ENCODE measurements around the gene HOXA10.
A peak's percentile ranks its signal among the peaks of the same experiment; 100 is the strongest.

The HOXA10 gene

DNA sequence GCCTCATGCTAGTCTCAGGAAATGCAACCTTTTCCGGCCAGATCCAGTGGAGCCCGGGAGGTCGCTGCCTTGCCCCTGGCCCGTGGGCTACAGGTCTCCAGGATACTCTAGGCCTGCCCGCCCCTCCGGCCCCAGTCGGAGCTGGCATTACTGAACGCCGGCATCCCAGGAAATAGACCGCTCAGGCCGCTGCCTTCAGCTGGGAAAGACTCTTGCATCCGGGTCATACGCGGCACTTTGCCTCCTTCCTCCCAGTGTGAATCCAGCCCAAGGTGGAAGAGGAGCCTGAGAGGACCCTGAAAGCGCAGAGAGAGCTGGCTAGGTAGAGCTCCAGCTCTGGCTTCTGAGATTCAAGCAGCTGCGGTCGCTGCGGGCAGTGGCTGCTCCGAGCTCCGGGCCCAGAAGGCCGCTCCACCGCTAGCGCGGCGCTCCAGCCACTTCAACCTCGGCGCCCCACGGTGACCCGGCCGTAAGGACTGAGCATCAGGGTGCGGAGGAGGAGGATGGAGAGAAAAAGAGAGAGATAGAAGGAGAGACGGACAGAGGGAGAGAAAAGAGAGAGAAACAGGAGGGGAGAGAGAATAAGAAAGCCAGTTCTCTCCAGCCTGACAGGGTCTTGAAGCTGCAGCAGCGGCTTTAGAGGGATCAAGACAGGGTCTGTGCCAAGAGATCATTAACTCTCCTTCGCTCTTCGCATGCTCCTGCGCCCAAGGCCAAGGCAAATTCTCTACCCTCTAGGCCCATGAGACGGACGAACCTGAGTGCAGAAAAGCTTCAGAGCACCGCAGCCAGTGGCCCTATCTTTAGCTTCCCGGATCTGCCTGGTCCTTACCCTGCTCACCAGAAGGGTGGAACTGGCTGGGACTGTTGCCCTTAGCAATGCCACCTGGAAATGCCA, 1.8 kb upstream of the HOXA10 start:
- WGBS, 2 experiments (ENCODE audit: insufficient coverage in 2 of 2), result 7 to 11% methylated on average over 38 to 40 of the region's 40 CpGs
- Histone ChIP-seq H3K27ac (ENCODE audit: low read depth, low read length, severe bottlenecking) (no peak overlapping the region), H3K4me1 (ENCODE audit: control insufficient read depth, insufficient read depth, low read length, poor library complexity, severe bottlenecking) (peaks cover 3% of the 10 kb centered on the region), H3K36me3 (ENCODE audit: control insufficient read depth, insufficient read depth, low read length) (no peaks in the 10 kb centered on the region), H3K9me3 (ENCODE audit: control insufficient read depth, low read length) (no peaks in the 10 kb centered on the region), H3K4me3 (ENCODE audit: extremely low read depth, insufficient read depth, low read length, poor library complexity, severe bottlenecking) (no peak overlapping the region)

GRCh38 chr7:27174874-27175625, 930 bp upstream of the HOXA10 start:
- peaks cover 3% of the 10 kb centered on the region for H3K4me1 ChIP-seq (ENCODE audit: control insufficient read depth, insufficient read depth, low read length, poor library complexity, severe bottlenecking)
- H3K27ac ChIP-seq (ENCODE audit: low read depth, low read length, severe bottlenecking), result no peak overlapping the region
- H3K4me3 ChIP-seq (ENCODE audit: extremely low read depth, insufficient read depth, low read length, poor library complexity, severe bottlenecking), result no peak overlapping the region
- H3K36me3 ChIP-seq (ENCODE audit: control insufficient read depth, insufficient read depth, low read length), result no peaks in the 10 kb centered on the region
- 8 to 14% methylated on average over 6 to 7 of the region's 12 CpGs for WGBS, 2 experiments (ENCODE audit: insufficient coverage in 2 of 2)
- H3K9me3 ChIP-seq (ENCODE audit: control insufficient read depth, low read length), result no peaks in the 10 kb centered on the region

DNA sequence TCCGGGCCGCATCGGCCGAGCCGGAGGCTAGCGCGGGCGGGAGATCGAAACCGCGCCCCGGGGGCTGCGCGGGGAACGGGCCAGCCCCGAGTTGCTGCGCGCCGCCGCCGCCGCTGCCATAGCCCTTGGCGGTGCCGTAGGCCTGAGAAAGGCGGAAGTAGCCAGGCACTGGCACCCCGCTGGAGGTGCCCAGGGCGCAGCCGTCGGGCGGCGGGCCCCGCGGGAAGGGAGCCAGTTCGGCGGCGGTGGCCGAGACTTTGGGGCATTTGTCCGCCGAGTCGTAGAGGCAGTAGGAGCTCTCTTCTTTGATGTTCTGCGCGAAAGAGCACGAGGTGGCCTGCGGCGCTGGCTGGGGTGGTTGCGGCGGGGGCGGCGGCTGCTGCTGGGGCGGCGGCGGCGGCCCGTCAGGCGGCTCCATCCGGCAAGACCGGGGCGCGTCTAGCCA, 587 bp downstream of the HOXA10 start:
- WGBS, 2 experiments (ENCODE audit: insufficient coverage in 2 of 2), result 1% methylated on average over 26 to 47 of the region's 59 CpGs

DNA sequence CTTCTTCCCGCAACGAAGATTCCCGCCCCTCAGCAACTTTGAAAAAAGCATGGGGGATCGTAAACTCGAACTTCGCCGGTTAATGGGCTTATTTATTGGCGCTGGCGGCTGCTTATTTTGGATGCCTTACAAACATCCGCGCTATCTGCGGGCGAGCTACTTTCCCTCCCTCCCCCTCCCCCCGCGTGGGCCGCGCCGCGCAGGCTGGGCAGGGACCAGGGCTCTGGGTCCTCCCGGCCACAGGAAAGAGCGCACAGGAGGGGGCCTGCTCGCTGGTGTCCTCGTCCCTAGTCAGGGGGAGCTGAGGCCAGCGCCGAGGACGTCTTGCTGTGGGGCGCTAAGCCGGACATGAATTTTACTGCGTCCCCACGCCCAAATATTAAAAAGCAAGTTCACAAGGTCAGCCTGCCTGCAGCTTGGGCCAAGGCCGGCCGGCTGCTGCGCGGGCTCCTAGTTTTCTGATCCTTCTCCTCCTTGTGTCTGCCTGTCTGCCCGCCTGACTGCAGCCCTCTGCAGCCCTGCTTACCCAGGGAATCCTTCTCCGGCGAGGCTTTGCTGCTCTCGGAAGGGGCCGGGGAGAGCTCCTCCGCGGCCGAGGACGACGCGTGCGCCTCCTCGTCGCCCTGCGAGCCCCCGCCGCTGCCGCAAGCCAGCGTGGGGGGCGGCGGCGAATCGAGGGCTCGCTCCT, 1.2 kb downstream of the HOXA10 start:
- WGBS, 2 experiments (ENCODE audit: insufficient coverage in 2 of 2), result 1 to 2% methylated on average over 36 to 48 of the region's 58 CpGs
- H3K4me1 ChIP-seq (ENCODE audit: control insufficient read depth, insufficient read depth, low read length, poor library complexity, severe bottlenecking), result peaks cover 3% of the 10 kb centered on the region
- peak overlapping the region; percentile 29 for H3K27ac ChIP-seq (ENCODE audit: low read depth, low read length, severe bottlenecking)

More for the DNA sequence above, 587 bp downstream of the HOXA10 start:
- Histone ChIP-seq H3K27ac (ENCODE audit: low read depth, low read length, severe bottlenecking) (no peak overlapping the region), H3K4me1 (ENCODE audit: control insufficient read depth, insufficient read depth, low read length, poor library complexity, severe bottlenecking) (peaks cover 3% of the 10 kb centered on the region), H3K4me3 (ENCODE audit: extremely low read depth, insufficient read depth, low read length, poor library complexity, severe bottlenecking) (peak overlapping the region; percentile 26), H3K36me3 (ENCODE audit: control insufficient read depth, insufficient read depth, low read length) (no peaks in the 10 kb centered on the region), H3K9me3 (ENCODE audit: control insufficient read depth, low read length) (no peaks in the 10 kb centered on the region)

GRCh38 chr7:27172315-27172774, 1.8 kb downstream of the HOXA10 start:
- H3K27ac ChIP-seq (ENCODE audit: low read depth, low read length, severe bottlenecking), result peak overlapping the region; percentile 29
- no peaks in the 10 kb centered on the region for H3K36me3 ChIP-seq (ENCODE audit: control insufficient read depth, insufficient read depth, low read length)
- 5 to 7% methylated on average over 10 of the region's 10 CpGs for WGBS, 2 experiments (ENCODE audit: insufficient coverage in 2 of 2)
- H3K4me3 ChIP-seq (ENCODE audit: extremely low read depth, insufficient read depth, low read length, poor library complexity, severe bottlenecking), result no peak overlapping the region
- H3K9me3 ChIP-seq (ENCODE audit: control insufficient read depth, low read length), result no peaks in the 10 kb centered on the region
- peaks cover 3% of the 10 kb centered on the region for H3K4me1 ChIP-seq (ENCODE audit: control insufficient read depth, insufficient read depth, low read length, poor library complexity, severe bottlenecking)

More for the DNA sequence above, 1.2 kb downstream of the HOXA10 start:
- Histone ChIP-seq H3K9me3 (ENCODE audit: control insufficient read depth, low read length) (no peaks in the 10 kb centered on the region), H3K4me3 (ENCODE audit: extremely low read depth, insufficient read depth, low read length, poor library complexity, severe bottlenecking) (peak overlapping the region; percentile 26), H3K36me3 (ENCODE audit: control insufficient read depth, insufficient read depth, low read length) (no peaks in the 10 kb centered on the region)

DNA sequence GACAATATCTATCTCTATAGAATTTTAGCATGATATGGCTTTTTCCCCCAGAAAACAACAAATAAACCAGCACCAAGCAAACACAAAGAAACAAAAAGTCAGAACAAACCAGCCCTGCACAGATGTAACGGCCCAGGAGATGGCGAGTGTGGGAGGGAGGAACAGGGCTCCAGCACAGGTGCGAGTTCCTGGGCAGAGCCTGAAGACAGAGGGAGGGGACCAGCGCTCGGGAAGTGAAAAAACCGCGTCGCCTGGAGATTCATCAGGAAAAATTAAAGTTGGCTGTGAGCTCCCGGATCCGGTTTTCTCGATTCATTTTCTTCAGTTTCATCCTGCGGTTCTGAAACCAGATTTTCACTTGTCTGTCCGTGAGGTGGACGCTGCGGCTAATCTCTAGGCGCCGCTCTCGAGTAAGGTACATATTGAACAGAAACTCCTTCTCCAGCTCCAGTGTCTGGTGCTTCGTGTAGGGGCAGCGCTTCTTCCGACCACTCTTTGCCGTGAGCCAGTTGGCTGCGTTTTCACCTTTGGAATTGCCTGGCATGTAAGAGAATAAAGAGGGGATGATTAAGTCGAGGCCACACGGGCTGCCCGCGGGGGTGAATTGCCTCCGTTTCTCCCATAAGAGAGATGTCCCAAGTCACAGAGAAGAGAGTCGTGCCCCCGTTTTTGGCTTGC, 2.3 kb downstream of the HOXA10 start:
- WGBS, 2 experiments (ENCODE audit: insufficient coverage in 2 of 2), result 3 to 5% methylated on average over 27 to 29 of the region's 30 CpGs
- Histone ChIP-seq H3K4me1 (ENCODE audit: control insufficient read depth, insufficient read depth, low read length, poor library complexity, severe bottlenecking) (peaks cover 4% of the 10 kb centered on the region), H3K27ac (ENCODE audit: low read depth, low read length, severe bottlenecking) (no peak overlapping the region), H3K4me3 (ENCODE audit: extremely low read depth, insufficient read depth, low read length, poor library complexity, severe bottlenecking) (peak overlapping the region; percentile 2), H3K36me3 (ENCODE audit: control insufficient read depth, insufficient read depth, low read length) (no peaks in the 10 kb centered on the region), H3K9me3 (ENCODE audit: control insufficient read depth, low read length) (no peaks in the 10 kb centered on the region)

DNA sequence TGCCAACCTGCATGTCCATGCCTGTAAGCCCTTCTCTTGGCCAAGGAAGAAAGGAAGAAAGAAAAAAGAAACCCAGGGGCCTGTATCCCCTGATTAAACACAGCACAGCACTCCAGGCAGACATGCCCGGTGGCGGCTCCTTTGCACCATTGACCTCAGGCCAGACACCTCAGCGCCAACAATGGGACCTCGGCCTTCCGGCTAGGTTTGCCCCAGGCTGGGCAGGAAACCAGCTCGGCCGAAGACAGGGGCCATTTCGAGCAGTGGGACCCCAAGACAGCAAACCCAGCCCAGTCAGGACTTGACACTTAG, 2.8 kb downstream of the HOXA10 start:
- Histone ChIP-seq H3K4me1 (ENCODE audit: control insufficient read depth, insufficient read depth, low read length, poor library complexity, severe bottlenecking) (peaks cover 5% of the 10 kb centered on the region), H3K4me3 (ENCODE audit: extremely low read depth, insufficient read depth, low read length, poor library complexity, severe bottlenecking) (no peak overlapping the region), H3K9me3 (ENCODE audit: control insufficient read depth, low read length) (no peaks in the 10 kb centered on the region), H3K36me3 (ENCODE audit: control insufficient read depth, insufficient read depth, low read length) (no peaks in the 10 kb centered on the region), H3K27ac (ENCODE audit: low read depth, low read length, severe bottlenecking) (no peak overlapping the region)
- 0% methylated on average over 6 to 7 of the region's 8 CpGs for WGBS, 2 experiments (ENCODE audit: insufficient coverage in 2 of 2)

DNA sequence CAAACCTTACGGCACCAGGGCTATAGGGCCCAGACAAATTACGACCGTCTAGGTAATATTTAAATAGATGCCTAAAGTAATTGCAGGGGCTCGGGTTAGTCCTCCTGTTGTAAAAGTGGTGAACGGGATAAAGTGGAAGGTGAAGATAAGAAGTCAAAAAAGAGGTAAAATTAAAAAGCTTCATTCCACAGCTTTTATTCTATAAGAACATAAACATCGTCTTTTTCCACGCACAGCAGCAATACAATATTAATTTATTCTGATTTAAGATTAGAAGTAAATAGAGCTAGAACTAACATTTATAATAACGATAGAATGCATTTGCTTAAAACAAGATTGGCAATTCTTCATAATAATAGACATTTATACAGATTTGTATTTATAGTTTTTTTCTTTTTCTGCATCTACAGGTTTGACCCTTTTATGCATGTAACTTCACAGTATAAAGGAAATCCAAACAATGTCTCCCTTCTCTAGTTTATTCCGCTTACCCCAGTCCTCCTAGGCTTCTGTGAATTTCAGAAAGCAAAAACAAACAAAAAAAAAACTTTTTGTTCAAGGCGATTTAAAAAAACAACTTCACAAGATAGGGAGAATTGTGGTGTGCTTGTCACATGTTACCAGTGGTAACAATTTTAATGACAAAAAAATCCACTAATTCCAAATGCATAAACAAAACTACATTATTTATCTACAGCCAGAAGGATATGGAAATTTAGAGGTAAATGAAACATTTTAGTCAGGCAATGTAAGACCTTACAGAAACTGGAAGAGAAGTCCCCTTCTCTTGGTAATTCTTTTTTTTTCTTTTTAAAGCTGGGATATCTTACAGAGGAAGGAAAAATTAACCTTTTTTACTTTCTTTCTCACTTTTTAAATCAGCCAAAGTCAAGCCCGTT, 3.4 kb downstream of the HOXA10 start:
- H3K4me3 ChIP-seq (ENCODE audit: extremely low read depth, insufficient read depth, low read length, poor library complexity, severe bottlenecking), result peak overlapping the region; percentile 23

GRCh38 chr7:27169658-27170425, 4.3 kb downstream of the HOXA10 start:
- Histone ChIP-seq H3K36me3 (ENCODE audit: control insufficient read depth, insufficient read depth, low read length) (no peaks in the 10 kb centered on the region), H3K4me1 (ENCODE audit: control insufficient read depth, insufficient read depth, low read length, poor library complexity, severe bottlenecking) (peaks cover 5% of the 10 kb centered on the region), H3K9me3 (ENCODE audit: control insufficient read depth, low read length) (no peaks in the 10 kb centered on the region), H3K27ac (ENCODE audit: low read depth, low read length, severe bottlenecking) (no peak overlapping the region), H3K4me3 (ENCODE audit: extremely low read depth, insufficient read depth, low read length, poor library complexity, severe bottlenecking) (peak overlapping the region; percentile 23)
- 1 to 2% methylated on average over 25 to 26 of the region's 46 CpGs for WGBS, 2 experiments (ENCODE audit: insufficient coverage in 2 of 2)

More for the DNA sequence above, 3.4 kb downstream of the HOXA10 start:
- H3K4me1 ChIP-seq (ENCODE audit: control insufficient read depth, insufficient read depth, low read length, poor library complexity, severe bottlenecking), result peaks cover 5% of the 10 kb centered on the region
- 6 to 30% methylated on average over 2 to 3 of the region's 11 CpGs for WGBS, 2 experiments (ENCODE audit: insufficient coverage in 2 of 2)
- H3K36me3 ChIP-seq (ENCODE audit: control insufficient read depth, insufficient read depth, low read length), result no peaks in the 10 kb centered on the region
- no peaks in the 10 kb centered on the region for H3K9me3 ChIP-seq (ENCODE audit: control insufficient read depth, low read length)
- H3K27ac ChIP-seq (ENCODE audit: low read depth, low read length, severe bottlenecking), result no peak overlapping the region
